Fibroblast of lung (primary cell): Measurements from ENCODE around the gene DNAJC8.

Source experiments
- CTCF ChIP-seq, 2 donors: IDR thresholded peaks in 1 of 2; conservative IDR thresholded peaks in 1 of 2; 1 replicate in 1 of 2; 2 replicates in 1 of 2; pipeline ENCODE4 v1.5.1; 2011 to 2012; ENCODE audit warnings: low read length in 2 of 2, control low read depth in 1 of 2, inconsistent platforms in 1 of 2, low read depth in 1 of 2, mild to moderate bottlenecking in 1 of 2
- EZH2 ChIP-seq: IDR thresholded peaks from 2 replicates; pipeline ENCODE4 v1.5.1; 2012; ENCODE audit warnings: low read length, control low read depth, mild to moderate bottlenecking; ENCODE audit errors: missing control alignments

GRCh38 chr1:28266920-28267322 is 34.1 kb upstream of the DNAJC8 start:
- TF ChIP-seq CTCF (conservative IDR thresholded peaks at IDR 0.05 in 1 of 2, IDR thresholded peaks at IDR 0.05 in 1 of 2; ENCODE audit: low read depth in 1 of 2, low read length in 2 of 2) (no peak), EZH2 (no peak)
